Uterus (tissue), 2 donors: Measurements from ENCODE around the gene SPTBN5.

Source experiments
- CTCF ChIP-seq, 4 experiments: fragments of 200-600 bp in 2 of 4; fragments of 450-650 bp in 2 of 4; sonication (generic) in 2 of 4; IDR thresholded peaks; one replicate each; pipeline ENCODE4 v1.5.1; 2016 to 2019; ENCODE audit warnings: antibody characterized with exemption in 4 of 4, mild to moderate bottlenecking in 2 of 4, moderate library complexity in 1 of 4
- POLR2A ChIP-seq, 2 donors: fragments of 450-650 bp; IDR thresholded peaks; one replicate each; pipeline ENCODE4 v1.6.1; 2016; ENCODE audit warnings: antibody characterized with exemption in 2 of 2, mild to moderate bottlenecking in 1 of 2, moderate library complexity in 1 of 2

- TF ChIP-seq CTCF (IDR thresholded peaks at IDR 0.05) = no peak
- TF ChIP-seq POLR2A (IDR thresholded peaks at IDR 0.05) = no peak
These were observed 50.3 kb downstream of the SPTBN5 start for GRCh38 chr15:41843571-41843970.
